ENCODE results near the gene S100A14. TPM values are rescaled to one million over a fixed set of nuclear protein-coding genes. Genes with fewer than 3 reads are reported as not detected.

S100A14 gene
- total and polyA plus RNA-seq, 2 of the 13 experiments (the other 11 are each of a cell fraction or from before 2014, with no cell fraction given) = 1.4 to 7.7 TPM

DNA sequence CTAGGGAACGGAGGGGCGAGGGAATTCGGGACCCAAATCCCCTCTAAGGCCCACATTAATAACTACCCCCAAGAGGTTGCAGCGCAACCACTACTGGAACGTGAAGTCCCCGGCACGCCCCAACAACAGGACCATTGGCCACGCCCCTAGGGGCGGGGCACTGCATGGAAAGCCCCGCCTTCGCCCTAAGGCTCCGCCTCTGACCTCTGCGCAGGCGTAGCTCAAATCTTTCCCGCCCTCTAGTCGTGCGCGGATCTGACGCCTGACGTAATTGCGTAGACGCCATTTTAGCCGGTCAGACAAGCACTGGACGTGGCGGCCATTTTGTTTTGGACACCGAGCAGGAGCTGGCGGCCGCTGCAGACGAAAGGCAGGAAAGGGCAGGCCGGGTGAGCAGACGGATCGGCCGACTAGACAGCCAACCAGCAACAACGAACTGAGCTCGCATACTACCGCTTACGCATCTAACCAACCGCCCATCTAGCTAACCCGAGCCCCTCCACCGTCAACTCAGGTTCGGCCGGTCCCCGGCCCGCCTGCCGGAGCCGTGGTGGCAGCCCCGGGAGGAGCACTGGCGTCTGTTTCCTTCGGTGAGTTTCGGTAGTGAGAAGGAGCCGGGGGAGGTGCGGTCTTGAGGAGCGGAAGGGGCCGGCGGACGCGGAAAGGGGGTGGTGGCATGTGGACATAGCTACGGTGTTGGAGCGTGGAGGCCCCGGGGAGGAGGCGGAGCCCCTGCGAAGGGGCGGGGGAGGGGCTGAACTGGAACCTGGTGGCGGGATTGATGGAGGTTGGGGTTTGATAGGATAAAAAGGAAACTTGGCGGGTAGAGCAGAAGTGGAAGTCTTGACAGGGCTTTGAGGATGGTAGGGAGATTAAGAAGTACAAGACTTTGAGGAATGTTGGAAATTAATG, 17.9 kb upstream of the S100A14 start, which contains the start of gene CHTOP (continued):
- TF ChIP-seq, protein P1, sequence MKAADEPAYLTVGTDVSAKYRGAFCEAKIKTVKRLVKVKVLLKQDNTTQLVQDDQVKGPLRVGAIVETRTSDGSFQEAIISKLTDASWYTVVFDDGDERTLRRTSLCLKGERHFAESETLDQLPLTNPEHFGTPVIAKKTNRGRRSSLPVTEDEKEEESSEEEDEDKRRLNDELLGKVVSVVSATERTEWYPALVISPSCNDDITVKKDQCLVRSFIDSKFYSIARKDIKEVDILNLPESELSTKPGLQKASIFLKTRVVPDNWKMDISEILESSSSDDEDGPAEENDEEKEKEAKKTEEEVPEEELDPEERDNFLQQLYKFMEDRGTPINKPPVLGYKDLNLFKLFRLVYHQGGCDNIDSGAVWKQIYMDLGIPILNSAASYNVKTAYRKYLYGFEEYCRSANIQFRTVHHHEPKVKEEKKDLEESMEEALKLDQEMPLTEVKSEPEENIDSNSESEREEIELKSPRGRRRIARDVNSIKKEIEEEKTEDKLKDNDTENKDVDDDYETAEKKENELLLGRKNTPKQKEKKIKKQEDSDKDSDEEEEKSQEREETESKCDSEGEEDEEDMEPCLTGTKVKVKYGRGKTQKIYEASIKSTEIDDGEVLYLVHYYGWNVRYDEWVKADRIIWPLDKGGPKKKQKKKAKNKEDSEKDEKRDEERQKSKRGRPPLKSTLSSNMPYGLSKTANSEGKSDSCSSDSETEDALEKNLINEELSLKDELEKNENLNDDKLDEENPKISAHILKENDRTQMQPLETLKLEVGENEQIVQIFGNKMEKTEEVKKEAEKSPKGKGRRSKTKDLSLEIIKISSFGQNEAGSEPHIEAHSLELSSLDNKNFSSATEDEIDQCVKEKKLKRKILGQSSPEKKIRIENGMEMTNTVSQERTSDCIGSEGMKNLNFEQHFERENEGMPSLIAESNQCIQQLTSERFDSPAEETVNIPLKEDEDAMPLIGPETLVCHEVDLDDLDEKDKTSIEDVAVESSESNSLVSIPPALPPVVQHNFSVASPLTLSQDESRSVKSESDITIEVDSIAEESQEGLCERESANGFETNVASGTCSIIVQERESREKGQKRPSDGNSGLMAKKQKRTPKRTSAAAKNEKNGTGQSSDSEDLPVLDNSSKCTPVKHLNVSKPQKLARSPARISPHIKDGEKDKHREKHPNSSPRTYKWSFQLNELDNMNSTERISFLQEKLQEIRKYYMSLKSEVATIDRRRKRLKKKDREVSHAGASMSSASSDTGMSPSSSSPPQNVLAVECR (CRISPR knock-in tag; IDR thresholded peaks at IDR 0.05; ENCODE audit: borderline replicate concordance) = peak; percentile 94
- TF ChIP-seq HMGA1 (CRISPR knock-in tag; conservative IDR thresholded peaks at IDR 0.05) (no peak), HNRNPK (IDR thresholded peaks at IDR 0.05; ENCODE audit: low read depth, low read length, poor library complexity, severe bottlenecking) (peak; percentile 53), ZBTB20 (CRISPR knock-in tag; IDR thresholded peaks at IDR 0.05; ENCODE audit: borderline replicate concordance, low read depth) (0 out of 2 replicates have a peak, but pooled peaks have one; percentile 45), HOXA9 (CRISPR knock-in tag; IDR thresholded peaks at IDR 0.05; ENCODE audit: borderline replicate concordance) (no peak), ATF7-NPFF (CRISPR knock-in tag; IDR thresholded peaks at IDR 0.05; ENCODE audit: low read depth) (peak; percentile 74; the same call in 1 of the 2 replicates), ZSCAN22 (CRISPR knock-in tag; IDR thresholded peaks at IDR 0.05) (no peak), MTF1 (CRISPR knock-in tag; IDR thresholded peaks at IDR 0.05) (no peak), ZNF383 (CRISPR knock-in tag; IDR thresholded peaks at IDR 0.05; ENCODE audit: borderline replicate concordance) (no peak), SMAD1 (CRISPR knock-in tag; IDR thresholded peaks at IDR 0.05; ENCODE audit: borderline replicate concordance, low read depth) (no peak)
- TF ChIP-seq, protein P2, sequence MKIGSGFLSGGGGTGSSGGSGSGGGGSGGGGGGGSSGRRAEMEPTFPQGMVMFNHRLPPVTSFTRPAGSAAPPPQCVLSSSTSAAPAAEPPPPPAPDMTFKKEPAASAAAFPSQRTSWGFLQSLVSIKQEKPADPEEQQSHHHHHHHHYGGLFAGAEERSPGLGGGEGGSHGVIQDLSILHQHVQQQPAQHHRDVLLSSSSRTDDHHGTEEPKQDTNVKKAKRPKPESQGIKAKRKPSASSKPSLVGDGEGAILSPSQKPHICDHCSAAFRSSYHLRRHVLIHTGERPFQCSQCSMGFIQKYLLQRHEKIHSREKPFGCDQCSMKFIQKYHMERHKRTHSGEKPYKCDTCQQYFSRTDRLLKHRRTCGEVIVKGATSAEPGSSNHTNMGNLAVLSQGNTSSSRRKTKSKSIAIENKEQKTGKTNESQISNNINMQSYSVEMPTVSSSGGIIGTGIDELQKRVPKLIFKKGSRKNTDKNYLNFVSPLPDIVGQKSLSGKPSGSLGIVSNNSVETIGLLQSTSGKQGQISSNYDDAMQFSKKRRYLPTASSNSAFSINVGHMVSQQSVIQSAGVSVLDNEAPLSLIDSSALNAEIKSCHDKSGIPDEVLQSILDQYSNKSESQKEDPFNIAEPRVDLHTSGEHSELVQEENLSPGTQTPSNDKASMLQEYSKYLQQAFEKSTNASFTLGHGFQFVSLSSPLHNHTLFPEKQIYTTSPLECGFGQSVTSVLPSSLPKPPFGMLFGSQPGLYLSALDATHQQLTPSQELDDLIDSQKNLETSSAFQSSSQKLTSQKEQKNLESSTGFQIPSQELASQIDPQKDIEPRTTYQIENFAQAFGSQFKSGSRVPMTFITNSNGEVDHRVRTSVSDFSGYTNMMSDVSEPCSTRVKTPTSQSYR (CRISPR knock-in tag; IDR thresholded peaks at IDR 0.05; ENCODE audit: borderline replicate concordance) = peak; percentile 84
- TF ChIP-seq, protein P3, sequence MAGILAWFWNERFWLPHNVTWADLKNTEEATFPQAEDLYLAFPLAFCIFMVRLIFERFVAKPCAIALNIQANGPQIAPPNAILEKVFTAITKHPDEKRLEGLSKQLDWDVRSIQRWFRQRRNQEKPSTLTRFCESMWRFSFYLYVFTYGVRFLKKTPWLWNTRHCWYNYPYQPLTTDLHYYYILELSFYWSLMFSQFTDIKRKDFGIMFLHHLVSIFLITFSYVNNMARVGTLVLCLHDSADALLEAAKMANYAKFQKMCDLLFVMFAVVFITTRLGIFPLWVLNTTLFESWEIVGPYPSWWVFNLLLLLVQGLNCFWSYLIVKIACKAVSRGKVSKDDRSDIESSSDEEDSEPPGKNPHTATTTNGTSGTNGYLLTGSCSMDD (CRISPR knock-in tag; IDR thresholded peaks at IDR 0.05) = no peak
- TF ChIP-seq, protein P4, sequence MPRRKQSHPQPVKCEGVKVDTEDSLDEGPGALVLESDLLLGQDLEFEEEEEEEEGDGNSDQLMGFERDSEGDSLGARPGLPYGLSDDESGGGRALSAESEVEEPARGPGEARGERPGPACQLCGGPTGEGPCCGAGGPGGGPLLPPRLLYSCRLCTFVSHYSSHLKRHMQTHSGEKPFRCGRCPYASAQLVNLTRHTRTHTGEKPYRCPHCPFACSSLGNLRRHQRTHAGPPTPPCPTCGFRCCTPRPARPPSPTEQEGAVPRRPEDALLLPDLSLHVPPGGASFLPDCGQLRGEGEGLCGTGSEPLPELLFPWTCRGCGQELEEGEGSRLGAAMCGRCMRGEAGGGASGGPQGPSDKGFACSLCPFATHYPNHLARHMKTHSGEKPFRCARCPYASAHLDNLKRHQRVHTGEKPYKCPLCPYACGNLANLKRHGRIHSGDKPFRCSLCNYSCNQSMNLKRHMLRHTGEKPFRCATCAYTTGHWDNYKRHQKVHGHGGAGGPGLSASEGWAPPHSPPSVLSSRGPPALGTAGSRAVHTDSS (CRISPR knock-in tag; conservative IDR thresholded peaks at IDR 0.05) = no peak
- TF ChIP-seq, protein P5, sequence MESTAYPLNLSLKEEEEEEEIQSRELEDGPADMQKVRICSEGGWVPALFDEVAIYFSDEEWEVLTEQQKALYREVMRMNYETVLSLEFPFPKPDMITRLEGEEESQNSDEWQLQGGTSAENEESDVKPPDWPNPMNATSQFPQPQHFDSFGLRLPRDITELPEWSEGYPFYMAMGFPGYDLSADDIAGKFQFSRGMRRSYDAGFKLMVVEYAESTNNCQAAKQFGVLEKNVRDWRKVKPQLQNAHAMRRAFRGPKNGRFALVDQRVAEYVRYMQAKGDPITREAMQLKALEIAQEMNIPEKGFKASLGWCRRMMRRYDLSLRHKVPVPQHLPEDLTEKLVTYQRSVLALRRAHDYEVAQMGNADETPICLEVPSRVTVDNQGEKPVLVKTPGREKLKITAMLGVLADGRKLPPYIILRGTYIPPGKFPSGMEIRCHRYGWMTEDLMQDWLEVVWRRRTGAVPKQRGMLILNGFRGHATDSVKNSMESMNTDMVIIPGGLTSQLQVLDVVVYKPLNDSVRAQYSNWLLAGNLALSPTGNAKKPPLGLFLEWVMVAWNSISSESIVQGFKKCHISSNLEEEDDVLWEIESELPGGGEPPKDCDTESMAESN (CRISPR knock-in tag; conservative IDR thresholded peaks at IDR 0.05) = peak; percentile 92

Data from HepG2 (cell line).